Measurements from ENCODE around the gene SLC5A4.

SLC5A4 gene

GRCh38 chr22:32177221-32177765 is 77.9 kb downstream of the SLC5A4 start:
- DNase-seq (ENCODE audit: low read depth): no peak
- H3K4me3 ChIP-seq (ENCODE audit: low read length): no peak overlapping the region
- TF ChIP-seq CTCF (conservative IDR thresholded peaks at IDR 0.05; ENCODE audit: low read depth, low read length): no peak

- TF ChIP-seq CTCF (conservative IDR thresholded peaks at IDR 0.05; ENCODE audit: low read depth, low read length): no peak
- DNase-seq (ENCODE audit: low read depth): no peak
- H3K4me3 ChIP-seq (ENCODE audit: low read length): no peak overlapping the region
Observed at GRCh38 chr22:32175683-32176644, 79.2 kb downstream of the SLC5A4 start.

GRCh38 chr22:32175115-32175514 is 80.0 kb downstream of the SLC5A4 start:
- DNase-seq (ENCODE audit: low read depth): no peak
- H3K4me3 ChIP-seq (ENCODE audit: low read length): no peak overlapping the region
- no peak for TF ChIP-seq CTCF (conservative IDR thresholded peaks at IDR 0.05; ENCODE audit: low read depth, low read length)
